ENCODE results near the gene MMP8. TPM values are rescaled to one million over a fixed set of nuclear protein-coding genes. Genes with fewer than 3 reads are reported as not detected.

MMP8 gene
- total RNA-seq, 4 donors from 2014 or later, result 0.13 to 0.46 (median 0.24) TPM; not detected in 1

GRCh38 chr11:102662607-102663006 lies 62.1 kb downstream of the MMP8 start:
- DNase-seq, result no peak
- in situ Hi-C loops (cut with MboI; ENCODE audit: low sequenced_read_pairs in 4 of 4), result no loop called here
- Histone ChIP-seq H3K4me1 (no peaks in the 10 kb centered on the region), H3K4me3 (no peak overlapping the region), H3K36me3 (no peaks in the 10 kb centered on the region), H3K9me3 (no peaks in the 10 kb centered on the region), H3K27ac (no peak overlapping the region), H3K27me3 (no peaks in the 10 kb centered on the region)
- no peak for ATAC-seq
- TF ChIP-seq POLR2A (IDR thresholded peaks at IDR 0.05), result no peak
- TF ChIP-seq CTCF (IDR thresholded peaks at IDR 0.05 in 4 of 5, conservative IDR thresholded peaks at IDR 0.05 in 1 of 5), result no peak
- intact Hi-C loops (cut with DNase I; ENCODE audit: low total_unique reads), result no loop called here

Other genes with a start within 250 kb of the MMP8 start
- gene MMP7, start 194.2 kb downstream of the MMP8 start, total RNA-seq, result not detected
- gene MMP20, start 99.6 kb downstream of the MMP8 start, total RNA-seq, result not detected
- gene MMP27, start 19.2 kb downstream of the MMP8 start, total RNA-seq, result not detected
- gene MMP10, start 55.7 kb upstream of the MMP8 start, total RNA-seq, result not detected
- not detected for gene MMP1, start 73.2 kb upstream of the MMP8 start, total RNA-seq
- gene MMP3, start 118.7 kb upstream of the MMP8 start, total RNA-seq, result 100 to 1,000 TPM in 1 of 4 donors, 10 to 100 TPM in 3; 10.4 to 201 (median 80.5) TPM
- not detected for gene MMP12, start 150.0 kb upstream of the MMP8 start, total RNA-seq
- gene MMP13, start 230.8 kb upstream of the MMP8 start, total RNA-seq, result not detected

All from gastrocnemius medialis (tissue), 4 donors.